Middle frontal gyrus (tissue), 1 donor: ENCODE results near the gene ACTN4.

Experiments used
- DNase-seq: peaks from one replicate; pipeline ENCODE4 v3.0.0-alpha.2; 2015; ENCODE audit warnings: low spot score; ENCODE audit errors: extremely low spot score

ACTN4 gene

GRCh38 chr19:38660724-38661123 is 13.3 kb downstream of the ACTN4 start:
- DNase-seq = no peak

GRCh38 chr19:38661136-38661535 is 13.7 kb downstream of the ACTN4 start:
- DNase-seq = no peak

- no peak for DNase-seq
These were observed 14.5 kb downstream of the ACTN4 start for GRCh38 chr19:38661996-38662395.

- DNase-seq = no peak
These were observed 15.2 kb downstream of the ACTN4 start for GRCh38 chr19:38662537-38663155.

GRCh38 chr19:38663156-38663651 is 15.8 kb downstream of the ACTN4 start:
- no peak for DNase-seq

GRCh38 chr19:38663957-38664502 is 16.6 kb downstream of the ACTN4 start:
- no peak for DNase-seq

GRCh38 chr19:38664503-38665211 is 17.2 kb downstream of the ACTN4 start:
- no peak for DNase-seq

GRCh38 chr19:38665219-38665931 is 17.9 kb downstream of the ACTN4 start:
- DNase-seq = no peak

- no peak for DNase-seq
These were observed 18.7 kb downstream of the ACTN4 start for GRCh38 chr19:38665950-38666662.

GRCh38 chr19:38666663-38667511 is 19.4 kb downstream of the ACTN4 start:
- DNase-seq = no peak

- no peak for DNase-seq
These were observed 20.3 kb downstream of the ACTN4 start for GRCh38 chr19:38667661-38668171.

- no peak for DNase-seq
These were observed 22.1 kb downstream of the ACTN4 start for GRCh38 chr19:38669552-38669951.

GRCh38 chr19:38670921-38671398 is 23.5 kb downstream of the ACTN4 start:
- no peak for DNase-seq

- no peak for DNase-seq
These were observed 24.2 kb downstream of the ACTN4 start for GRCh38 chr19:38671654-38672053.

- DNase-seq = no peak
These were observed 25.6 kb downstream of the ACTN4 start for GRCh38 chr19:38673030-38673429.

GRCh38 chr19:38674388-38675171 is 27.1 kb downstream of the ACTN4 start:
- DNase-seq = no peak

GRCh38 chr19:38675611-38676010 is 28.2 kb downstream of the ACTN4 start:
- no peak for DNase-seq

GRCh38 chr19:38676023-38676877 is 28.8 kb downstream of the ACTN4 start:
- no peak for DNase-seq
